ENCODE results near the gene TBPL2. TPM values are rescaled to one million over a fixed set of nuclear protein-coding genes. Genes with fewer than 3 reads are reported as not detected.

TBPL2 gene
- total and polyA plus RNA-seq, 4 experiments from 2014 or later, result not detected

DNA sequence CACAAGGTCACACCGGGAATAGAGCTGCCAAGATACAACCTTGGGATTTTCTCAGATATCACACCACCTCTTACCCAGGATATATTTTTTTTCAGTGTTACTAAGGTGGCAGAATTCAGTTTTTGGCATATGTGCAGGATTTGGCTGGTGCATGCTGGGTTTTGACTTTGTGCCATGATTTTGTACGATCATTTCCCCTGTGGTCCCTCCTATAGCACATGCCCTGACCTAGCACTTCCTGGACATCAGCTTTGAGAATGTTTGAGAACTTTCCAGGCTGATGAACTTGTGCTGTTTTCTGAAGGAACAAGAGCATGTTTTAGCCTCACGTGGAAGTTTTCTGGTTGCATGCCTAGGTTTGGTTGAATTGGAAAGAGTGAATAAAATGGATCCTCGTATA is 11.0 kb upstream of the TBPL2 start:
- intact Hi-C loops (cut with micrococcal nuclease), result no loop called here
- CTCF ChIA-PET (ENCODE audit: partially characterized antibody), result interaction anchor here (2.0 kb wide), 1 partner anchor 11 kb away, joined by 7 read pairs; the partner anchor contains the start of gene TBPL2
- H3K36me3 Mint-ChIP-seq, result no peaks in the 10 kb centered on the region
- Histone ChIP-seq H3K36me3 (ENCODE audit: insufficient read depth, low read length) (no peaks in the 10 kb centered on the region), H3K4me3 (ENCODE audit: low read length in 2 of 2) (no peak overlapping the region), H3K9me3 (ENCODE audit: control insufficient read depth in 1 of 2, low read length in 2 of 2) (no peaks in the 10 kb centered on the region), H3K27me3 (ENCODE audit: insufficient read depth, low read length) (no peaks in the 10 kb centered on the region), H3K4me1 (ENCODE audit: insufficient read depth, low read length) (no peaks in the 10 kb centered on the region), H3K27ac (ENCODE audit: low read depth, low read length) (no peak overlapping the region)
- H3K4me1 Mint-ChIP-seq, result no peaks in the 10 kb centered on the region
- H3K27ac Mint-ChIP-seq, result no peak overlapping the region
- H3K4me3 Mint-ChIP-seq, result no peak overlapping the region
- no peak for DNase-seq
- no peaks in the 10 kb centered on the region for H3K9me3 Mint-ChIP-seq
- peaks cover 0 to 5% of the 10 kb centered on the region in 2 donors for H3K27me3 Mint-ChIP-seq
- POLR2A ChIA-PET (ENCODE audit: partially characterized antibody), result no interaction called here

DNA sequence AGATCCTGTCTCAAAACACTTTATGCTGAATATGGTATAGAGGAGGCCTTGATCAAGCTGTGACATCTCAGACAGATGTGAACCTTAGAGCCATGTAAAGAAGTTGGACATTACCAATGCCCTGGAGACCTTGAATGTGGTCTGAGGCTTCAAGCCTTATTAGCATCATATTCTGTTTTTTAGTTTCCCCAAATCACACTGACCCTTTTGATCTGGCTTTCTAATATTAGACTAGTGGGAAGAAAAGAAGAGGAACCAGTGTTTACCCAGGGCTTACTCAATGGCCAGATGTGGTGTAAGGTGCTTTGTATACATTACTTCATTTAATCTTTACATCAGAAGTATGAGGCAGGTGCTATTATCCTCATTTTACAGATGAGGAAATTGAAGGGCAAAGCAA is 10.6 kb upstream of the TBPL2 start:
- Mint-ChIP-seq H3K27me3 (peaks cover 0 to 5% of the 10 kb centered on the region in 2 donors), H3K9me3 (no peaks in the 10 kb centered on the region), H3K27ac (no peak overlapping the region), H3K36me3 (no peaks in the 10 kb centered on the region), H3K4me3 (no peak overlapping the region), H3K4me1 (peaks cover 0 to 2% (median 1%) of the 10 kb centered on the region in 4 donors)
- CTCF ChIA-PET (ENCODE audit: partially characterized antibody), result interaction anchor here (1.2 to 2.0 kb wide), 2 partner anchors 10 to 1024 kb away, joined by 4 to 7 read pairs; partner anchors contain the start of gene TBPL2
- POLR2A ChIA-PET (ENCODE audit: partially characterized antibody), result no interaction called here
- Histone ChIP-seq H3K4me1 (ENCODE audit: insufficient read depth, low read length) (no peaks in the 10 kb centered on the region), H3K27ac (ENCODE audit: low read depth, low read length) (no peak overlapping the region), H3K4me3 (ENCODE audit: low read length in 2 of 2) (no peak overlapping the region), H3K27me3 (ENCODE audit: insufficient read depth, low read length) (no peaks in the 10 kb centered on the region), H3K9me3 (ENCODE audit: control insufficient read depth in 1 of 2, low read length in 2 of 2) (no peaks in the 10 kb centered on the region), H3K36me3 (ENCODE audit: insufficient read depth, low read length) (no peaks in the 10 kb centered on the region)
- DNase-seq, result no peak
- intact Hi-C loops (cut with micrococcal nuclease), result no loop called here

DNA sequence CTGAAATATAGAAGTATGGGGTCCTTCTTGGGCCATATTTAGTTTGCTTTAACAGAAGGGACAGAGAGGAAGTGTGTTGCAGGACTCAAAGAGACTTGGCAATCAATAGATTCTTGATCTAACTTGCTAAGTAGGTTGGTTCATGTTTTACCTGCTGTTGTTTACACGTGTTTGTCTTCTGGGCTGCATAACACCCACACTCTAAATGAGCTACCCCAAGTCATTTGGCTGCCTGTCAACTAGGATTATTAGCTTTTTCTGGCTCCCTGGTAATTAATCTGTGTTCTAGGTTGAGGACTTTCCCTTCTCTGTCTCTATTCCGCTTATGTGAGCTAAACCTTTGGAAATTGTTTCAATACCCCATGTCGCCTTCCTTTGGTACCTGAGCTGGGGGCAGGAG is 10.1 kb upstream of the TBPL2 start:
- DNase-seq, result no peak
- CTCF ChIA-PET (ENCODE audit: partially characterized antibody), result interaction anchor here (1.2 to 2.0 kb wide), 3 partner anchors 10 to 1024 kb away, joined by 3 to 7 read pairs (median 4); partner anchors contain the start of gene TBPL2
- H3K9me3 Mint-ChIP-seq, result no peaks in the 10 kb centered on the region
- H3K27me3 Mint-ChIP-seq, result peaks cover 0 to 5% of the 10 kb centered on the region in 2 donors
- H3K4me3 Mint-ChIP-seq, result no peak overlapping the region
- no peaks in the 10 kb centered on the region for H3K36me3 Mint-ChIP-seq
- Histone ChIP-seq H3K36me3 (ENCODE audit: insufficient read depth, low read length) (no peaks in the 10 kb centered on the region), H3K27me3 (ENCODE audit: insufficient read depth, low read length) (no peaks in the 10 kb centered on the region), H3K4me3 (ENCODE audit: low read length in 2 of 2) (no peak overlapping the region), H3K9me3 (ENCODE audit: control insufficient read depth in 1 of 2, low read length in 2 of 2) (no peaks in the 10 kb centered on the region), H3K27ac (ENCODE audit: low read depth, low read length) (no peak overlapping the region), H3K4me1 (ENCODE audit: insufficient read depth, low read length) (no peaks in the 10 kb centered on the region)
- POLR2A ChIA-PET (ENCODE audit: partially characterized antibody), result no interaction called here
- no peak overlapping the region for H3K27ac Mint-ChIP-seq
- H3K4me1 Mint-ChIP-seq, result peaks cover 0 to 3% (median 1%) of the 10 kb centered on the region in 4 donors
- intact Hi-C loops (cut with micrococcal nuclease), result no loop called here

DNA sequence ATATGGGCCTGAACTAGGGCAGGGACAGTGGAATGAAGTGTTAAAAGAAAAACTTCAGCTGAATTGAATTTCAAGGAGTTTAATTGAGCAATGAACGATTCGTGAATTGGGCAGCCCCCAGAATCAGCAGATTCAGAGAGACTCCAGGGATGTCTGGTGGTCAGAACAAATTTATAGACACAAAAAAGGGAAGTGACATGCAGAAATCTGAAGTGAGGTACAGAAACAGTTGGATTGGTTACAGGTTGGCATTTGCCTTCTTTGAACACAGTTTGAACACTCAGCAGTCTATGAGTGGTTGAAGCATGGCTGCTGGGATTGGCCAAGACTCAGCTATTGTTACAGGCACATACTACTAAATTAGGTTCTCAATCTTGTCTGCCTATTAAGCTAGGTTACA is 9.7 kb upstream of the TBPL2 start:
- ChIA-PET POLR2A (ENCODE audit: partially characterized antibody) (no interaction called here), CTCF (ENCODE audit: partially characterized antibody) (interaction anchor here (1.1 to 2.0 kb wide), 4 partner anchors 10 to 1025 kb away, joined by 3 to 7 read pairs (median 4); partner anchors contain the start of gene TBPL2)
- Mint-ChIP-seq H3K27me3 (peaks cover 0 to 5% of the 10 kb centered on the region in 2 donors), H3K27ac (no peak overlapping the region), H3K36me3 (no peaks in the 10 kb centered on the region), H3K4me3 (no peak overlapping the region), H3K4me1 (peaks cover 0 to 3% (median 1%) of the 10 kb centered on the region in 4 donors), H3K9me3 (no peaks in the 10 kb centered on the region)
- H3K9me3 ChIP-seq (ENCODE audit: control insufficient read depth in 1 of 2, low read length in 2 of 2), result no peaks in the 10 kb centered on the region
- intact Hi-C loops (cut with micrococcal nuclease), result no loop called here
- H3K27ac ChIP-seq (ENCODE audit: low read depth, low read length), result no peak overlapping the region
- no peak for DNase-seq
- H3K27me3 ChIP-seq (ENCODE audit: insufficient read depth, low read length), result no peaks in the 10 kb centered on the region
- no peaks in the 10 kb centered on the region for H3K4me1 ChIP-seq (ENCODE audit: insufficient read depth, low read length)
- H3K36me3 ChIP-seq (ENCODE audit: insufficient read depth, low read length), result no peaks in the 10 kb centered on the region
- H3K4me3 ChIP-seq (ENCODE audit: low read length in 2 of 2), result no peak overlapping the region

DNA sequence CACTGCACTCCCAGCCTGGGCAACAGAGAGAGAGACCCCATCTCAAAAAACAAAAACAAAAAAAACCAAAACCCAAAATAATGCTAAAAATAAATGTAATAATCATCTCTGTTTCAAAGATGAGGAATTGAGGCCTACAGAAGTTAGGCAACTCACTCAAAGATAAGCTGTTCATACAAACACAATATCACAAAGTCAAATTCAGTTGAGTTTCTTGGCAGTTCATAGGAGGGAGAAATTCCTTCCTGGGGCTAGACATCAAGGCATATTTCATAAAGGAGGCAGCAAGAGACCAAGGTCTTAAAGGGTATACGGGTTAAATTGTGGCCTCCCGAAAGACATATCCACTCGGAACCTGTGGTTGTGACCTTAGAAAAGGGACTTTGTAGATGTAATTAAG is 8.7 kb upstream of the TBPL2 start:
- intact Hi-C loops (cut with micrococcal nuclease), result loop anchor here (10.0 kb wide), 1 partner anchor 1866 kb away; no protein-coding TSS in a partner anchor
- Histone ChIP-seq H3K4me3 (ENCODE audit: low read length in 2 of 2) (no peak overlapping the region), H3K36me3 (ENCODE audit: insufficient read depth, low read length) (no peaks in the 10 kb centered on the region), H3K27me3 (ENCODE audit: insufficient read depth, low read length) (no peaks in the 10 kb centered on the region), H3K27ac (ENCODE audit: low read depth, low read length) (no peak overlapping the region), H3K4me1 (ENCODE audit: insufficient read depth, low read length) (no peaks in the 10 kb centered on the region), H3K9me3 (ENCODE audit: control insufficient read depth in 1 of 2, low read length in 2 of 2) (no peaks in the 10 kb centered on the region)
- DNase-seq, result no peak
- peaks cover 0 to 3% (median 1%) of the 10 kb centered on the region in 4 donors for H3K4me1 Mint-ChIP-seq
- H3K36me3 Mint-ChIP-seq, result no peaks in the 10 kb centered on the region
- no peak overlapping the region for H3K27ac Mint-ChIP-seq
- ChIA-PET CTCF (ENCODE audit: partially characterized antibody) (interaction anchor here (0.7 to 1.3 kb wide), 4 partner anchors 18 to 1026 kb away, joined by 3 read pairs; no protein-coding TSS in a partner anchor), POLR2A (ENCODE audit: partially characterized antibody) (no interaction called here)
- H3K9me3 Mint-ChIP-seq, result no peaks in the 10 kb centered on the region
- peaks cover 0 to 3% of the 10 kb centered on the region in 2 donors for H3K27me3 Mint-ChIP-seq
- H3K4me3 Mint-ChIP-seq, result no peak overlapping the region

DNA sequence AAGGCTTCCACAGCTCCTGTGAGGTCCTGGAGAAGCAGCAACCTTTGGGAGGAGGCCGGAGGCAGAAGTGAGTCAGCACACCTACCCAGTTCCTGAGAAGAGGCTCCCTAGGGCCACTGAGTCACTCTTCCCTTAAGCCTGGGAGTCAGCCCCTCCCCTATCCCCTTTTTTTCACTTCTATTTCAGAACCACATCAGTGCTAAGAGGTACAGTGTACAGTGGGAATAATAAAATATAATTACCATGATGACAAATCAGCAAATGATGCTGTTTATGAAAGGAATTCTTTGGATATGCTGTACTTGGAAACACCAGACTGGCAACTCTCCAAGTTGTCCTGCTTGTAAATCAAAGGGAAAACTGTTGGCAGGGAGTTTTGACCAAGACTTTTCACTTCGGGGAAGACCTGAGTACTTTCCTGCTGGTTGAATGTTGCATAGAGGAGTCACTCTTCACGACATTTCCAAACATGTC is 7.8 kb upstream of the TBPL2 start:
- H3K4me1 Mint-ChIP-seq, result peaks cover 0 to 3% (median 1%) of the 10 kb centered on the region in 4 donors
- H3K27ac Mint-ChIP-seq, result no peak overlapping the region
- H3K9me3 ChIP-seq (ENCODE audit: control insufficient read depth in 1 of 2, low read length in 2 of 2), result no peaks in the 10 kb centered on the region
- no peak overlapping the region for H3K4me3 ChIP-seq (ENCODE audit: low read length in 2 of 2)
- no peaks in the 10 kb centered on the region for H3K36me3 Mint-ChIP-seq
- H3K36me3 ChIP-seq (ENCODE audit: insufficient read depth, low read length), result no peaks in the 10 kb centered on the region
- ChIA-PET CTCF (ENCODE audit: partially characterized antibody) (interaction anchor here (0.8 to 5.1 kb wide), 8 partner anchors 10 to 1026 kb away, joined by 3 to 64 read pairs (median 8); no protein-coding TSS in a partner anchor), POLR2A (ENCODE audit: partially characterized antibody) (no interaction called here)
- no peak overlapping the region for H3K4me3 Mint-ChIP-seq
- no peak overlapping the region for H3K27ac ChIP-seq (ENCODE audit: low read depth, low read length)
- H3K27me3 ChIP-seq (ENCODE audit: insufficient read depth, low read length), result no peaks in the 10 kb centered on the region
- no peak for DNase-seq
- no peaks in the 10 kb centered on the region for H3K4me1 ChIP-seq (ENCODE audit: insufficient read depth, low read length)
- no peaks in the 10 kb centered on the region for H3K27me3 Mint-ChIP-seq
- intact Hi-C loops (cut with micrococcal nuclease), result loop anchor here (10.0 kb wide), 1 partner anchor 1867 kb away; no protein-coding TSS in a partner anchor
- H3K9me3 Mint-ChIP-seq, result no peaks in the 10 kb centered on the region

DNA sequence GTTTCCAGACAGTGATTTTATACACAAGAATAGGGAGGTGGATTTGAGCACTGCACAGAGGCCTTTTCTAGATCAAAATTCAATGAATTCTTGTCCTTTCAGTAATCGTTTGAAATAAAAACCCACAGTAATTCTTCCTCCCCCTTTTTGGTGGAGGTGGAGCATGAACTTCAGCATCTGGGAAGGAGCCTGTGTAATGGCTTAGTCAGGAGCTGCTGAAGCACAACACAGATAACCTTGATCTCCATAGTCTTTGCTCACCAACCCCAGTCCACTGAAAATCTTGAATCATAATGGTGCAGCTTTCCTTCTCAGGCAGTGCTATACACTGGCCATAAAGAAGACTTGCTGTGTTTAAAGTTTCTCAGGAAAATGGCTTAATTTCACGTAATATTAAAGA is 6.4 kb upstream of the TBPL2 start:
- Mint-ChIP-seq H3K4me3 (no peak overlapping the region), H3K4me1 (peaks cover 0 to 3% (median 1%) of the 10 kb centered on the region in 4 donors), H3K27me3 (no peaks in the 10 kb centered on the region), H3K36me3 (no peaks in the 10 kb centered on the region), H3K27ac (peak overlapping the region in 1 of 7 donors; percentile 48), H3K9me3 (no peaks in the 10 kb centered on the region)
- POLR2A ChIA-PET (ENCODE audit: partially characterized antibody), result interaction anchor here (0.8 kb wide), 1 partner anchor 133 kb away, joined by 3 read pairs; no protein-coding TSS in a partner anchor
- H3K27me3 ChIP-seq (ENCODE audit: insufficient read depth, low read length), result no peaks in the 10 kb centered on the region
- no peaks in the 10 kb centered on the region for H3K36me3 ChIP-seq (ENCODE audit: insufficient read depth, low read length)
- no peaks in the 10 kb centered on the region for H3K9me3 ChIP-seq (ENCODE audit: control insufficient read depth in 1 of 2, low read length in 2 of 2)
- no peak for DNase-seq
- H3K4me1 ChIP-seq (ENCODE audit: insufficient read depth, low read length), result no peaks in the 10 kb centered on the region
- no peak overlapping the region for H3K4me3 ChIP-seq (ENCODE audit: low read length in 2 of 2)
- no peak overlapping the region for H3K27ac ChIP-seq (ENCODE audit: low read depth, low read length)
- intact Hi-C loops (cut with micrococcal nuclease), result loop anchor here (1.0 to 10.0 kb wide), 2 partner anchors 1027 to 1868 kb away; no protein-coding TSS in a partner anchor
- CTCF ChIA-PET (ENCODE audit: partially characterized antibody), result interaction anchor here (0.5 to 5.1 kb wide), 50 partner anchors 8 to 1870 kb away, joined by 3 to 64 read pairs (median 4); partner anchors contain the start of genes SOCS4 and WDHD1
